H1 (cell line): ENCODE data around the gene ZBTB16. TPM values are rescaled to one million over a fixed set of nuclear protein-coding genes. Genes with fewer than 3 reads are reported as not detected.

Experiments used
- KDM1A ChIP-seq: fragments of 200-600, 300-600 bp; sonication (generic); IDR thresholded peaks from 2 replicates; pipeline ENCODE4 v1.7.1; 2016; ENCODE audit warnings: mild to moderate bottlenecking, low read length, borderline replicate concordance
- NRF1 ChIP-seq: IDR thresholded peaks from 2 replicates; pipeline ENCODE4 v1.6.1; 2011; ENCODE audit warnings: mild to moderate bottlenecking, low read depth, low read length, improper control_type of control experiment
- POLR2AphosphoS5 ChIP-seq: IDR thresholded peaks from 2 replicates; pipeline ENCODE4 v1.6.1; 2011; ENCODE audit warnings: low read depth, low read length
- POU5F1 ChIP-seq: IDR thresholded peaks from 2 replicates; pipeline ENCODE4 v1.6.1; 2011; ENCODE audit warnings: low read depth, mild to moderate bottlenecking, low read length, moderate library complexity
- SAP30 ChIP-seq: fragments of 300-600 bp; sonication (generic); IDR thresholded peaks from 2 replicates; pipeline ENCODE4 v1.7.1; 2012; ENCODE audit warnings: low read length, moderate library complexity, mild to moderate bottlenecking, inconsistent platforms; ENCODE audit not compliant: insufficient read depth, insufficient replicate concordance
- SP4 ChIP-seq: IDR thresholded peaks from 2 replicates; pipeline ENCODE4 v1.6.1; 2012; ENCODE audit warnings: low read length, inconsistent platforms
- SRF ChIP-seq: IDR thresholded peaks from 2 replicates; pipeline ENCODE4 v1.6.1; 2011; ENCODE audit warnings: mild to moderate bottlenecking, low read depth, low read length, moderate library complexity
- TAF7 ChIP-seq: optimal IDR thresholded peaks from 2 replicates; pipeline ENCODE3; 2011; ENCODE audit warnings: low read depth, mild to moderate bottlenecking, inconsistent platforms, low read length, moderate library complexity, borderline replicate concordance
- TCF12 ChIP-seq: IDR thresholded peaks from 2 replicates; pipeline ENCODE4 v1.6.1; 2011; ENCODE audit warnings: low read depth, mild to moderate bottlenecking, low read length
- YY1 ChIP-seq: IDR thresholded peaks from 2 replicates; pipeline ENCODE4 v1.6.1; 2011; ENCODE audit warnings: low read depth, mild to moderate bottlenecking, low read length
- ZNF274 ChIP-seq: IDR thresholded peaks from 2 replicates; pipeline ENCODE4 v1.7.0; 2012; ENCODE audit warnings: low read length, borderline replicate concordance; ENCODE audit errors: extremely low read depth
- polyA plus RNA-seq, 7 experiments: library from polyadenylated mRNA; depleted of rRNA in 3 of 7; stranded (reverse) in 5 of 7; unstranded in 2 of 7; fragments of >200 nt in 5 of 7; fragments of 200-250 nt in 2 of 7; gene quantifications; 1 replicate in 5 of 7; 2 replicates in 1 of 7; 4 replicates in 1 of 7; pipeline versions ENCODE4 v1.2.1 to v1.2.3, GENCODE V29; 2011 to 2013; ENCODE audit warnings: missing spikeins in 2 of 7, mixed read lengths in 2 of 7
- total RNA-seq: library from RNA; stranded (reverse); fragmentation: NEBNext Ultra II Directional; extraction: Animal tissue kit (Norgen Biotek cat#: 25700); gene quantifications from 2 replicates; pipeline ENCODE4 v1.2.1, GENCODE V29; 2021
- TF ChIP-seq, protein P1 (sequence below): fragments of 300-600 bp; sonication (generic); IDR thresholded peaks from 2 replicates; pipeline ENCODE4 v1.7.1; 2012; ENCODE audit warnings: low read length, moderate library complexity, mild to moderate bottlenecking, inconsistent platforms; ENCODE audit not compliant: insufficient replicate concordance

ZBTB16 gene
- total and polyA plus RNA-seq, 2 of the 8 experiments (the other 6 are each of a cell fraction or from before 2014, with no cell fraction given), result 0.12 to 0.61 TPM

DNA sequence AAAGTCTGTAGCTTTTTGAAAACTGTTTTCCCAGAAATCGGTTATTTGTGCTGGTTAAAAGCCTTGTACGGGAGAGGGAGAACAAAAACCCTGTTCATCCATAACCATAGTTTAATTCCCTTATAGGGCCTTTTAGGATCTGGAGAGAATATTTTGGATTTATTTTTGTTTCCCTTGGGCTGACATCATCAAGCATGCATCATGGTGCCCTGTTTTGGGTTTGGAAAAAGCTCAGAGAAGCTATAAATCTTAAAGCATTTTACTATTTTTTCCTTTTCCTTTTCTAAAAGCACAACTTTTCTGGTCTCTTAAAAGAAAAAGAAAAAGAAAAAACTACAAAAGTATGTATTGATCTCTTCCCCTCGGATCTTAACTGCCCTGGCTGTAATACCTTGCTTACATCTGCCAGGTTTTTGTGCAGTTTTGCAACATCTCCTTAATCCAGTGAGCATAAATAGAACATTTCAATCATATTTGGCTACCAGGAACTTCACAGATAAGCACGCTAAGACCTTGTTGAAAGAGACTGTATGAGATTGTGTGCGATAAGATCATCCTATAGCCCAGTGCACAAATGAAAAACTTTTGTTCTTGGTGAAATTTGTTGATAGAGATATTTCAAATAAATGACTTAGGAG is 88.0 kb downstream of the ZBTB16 start (continued):
- TF ChIP-seq, protein P1, sequence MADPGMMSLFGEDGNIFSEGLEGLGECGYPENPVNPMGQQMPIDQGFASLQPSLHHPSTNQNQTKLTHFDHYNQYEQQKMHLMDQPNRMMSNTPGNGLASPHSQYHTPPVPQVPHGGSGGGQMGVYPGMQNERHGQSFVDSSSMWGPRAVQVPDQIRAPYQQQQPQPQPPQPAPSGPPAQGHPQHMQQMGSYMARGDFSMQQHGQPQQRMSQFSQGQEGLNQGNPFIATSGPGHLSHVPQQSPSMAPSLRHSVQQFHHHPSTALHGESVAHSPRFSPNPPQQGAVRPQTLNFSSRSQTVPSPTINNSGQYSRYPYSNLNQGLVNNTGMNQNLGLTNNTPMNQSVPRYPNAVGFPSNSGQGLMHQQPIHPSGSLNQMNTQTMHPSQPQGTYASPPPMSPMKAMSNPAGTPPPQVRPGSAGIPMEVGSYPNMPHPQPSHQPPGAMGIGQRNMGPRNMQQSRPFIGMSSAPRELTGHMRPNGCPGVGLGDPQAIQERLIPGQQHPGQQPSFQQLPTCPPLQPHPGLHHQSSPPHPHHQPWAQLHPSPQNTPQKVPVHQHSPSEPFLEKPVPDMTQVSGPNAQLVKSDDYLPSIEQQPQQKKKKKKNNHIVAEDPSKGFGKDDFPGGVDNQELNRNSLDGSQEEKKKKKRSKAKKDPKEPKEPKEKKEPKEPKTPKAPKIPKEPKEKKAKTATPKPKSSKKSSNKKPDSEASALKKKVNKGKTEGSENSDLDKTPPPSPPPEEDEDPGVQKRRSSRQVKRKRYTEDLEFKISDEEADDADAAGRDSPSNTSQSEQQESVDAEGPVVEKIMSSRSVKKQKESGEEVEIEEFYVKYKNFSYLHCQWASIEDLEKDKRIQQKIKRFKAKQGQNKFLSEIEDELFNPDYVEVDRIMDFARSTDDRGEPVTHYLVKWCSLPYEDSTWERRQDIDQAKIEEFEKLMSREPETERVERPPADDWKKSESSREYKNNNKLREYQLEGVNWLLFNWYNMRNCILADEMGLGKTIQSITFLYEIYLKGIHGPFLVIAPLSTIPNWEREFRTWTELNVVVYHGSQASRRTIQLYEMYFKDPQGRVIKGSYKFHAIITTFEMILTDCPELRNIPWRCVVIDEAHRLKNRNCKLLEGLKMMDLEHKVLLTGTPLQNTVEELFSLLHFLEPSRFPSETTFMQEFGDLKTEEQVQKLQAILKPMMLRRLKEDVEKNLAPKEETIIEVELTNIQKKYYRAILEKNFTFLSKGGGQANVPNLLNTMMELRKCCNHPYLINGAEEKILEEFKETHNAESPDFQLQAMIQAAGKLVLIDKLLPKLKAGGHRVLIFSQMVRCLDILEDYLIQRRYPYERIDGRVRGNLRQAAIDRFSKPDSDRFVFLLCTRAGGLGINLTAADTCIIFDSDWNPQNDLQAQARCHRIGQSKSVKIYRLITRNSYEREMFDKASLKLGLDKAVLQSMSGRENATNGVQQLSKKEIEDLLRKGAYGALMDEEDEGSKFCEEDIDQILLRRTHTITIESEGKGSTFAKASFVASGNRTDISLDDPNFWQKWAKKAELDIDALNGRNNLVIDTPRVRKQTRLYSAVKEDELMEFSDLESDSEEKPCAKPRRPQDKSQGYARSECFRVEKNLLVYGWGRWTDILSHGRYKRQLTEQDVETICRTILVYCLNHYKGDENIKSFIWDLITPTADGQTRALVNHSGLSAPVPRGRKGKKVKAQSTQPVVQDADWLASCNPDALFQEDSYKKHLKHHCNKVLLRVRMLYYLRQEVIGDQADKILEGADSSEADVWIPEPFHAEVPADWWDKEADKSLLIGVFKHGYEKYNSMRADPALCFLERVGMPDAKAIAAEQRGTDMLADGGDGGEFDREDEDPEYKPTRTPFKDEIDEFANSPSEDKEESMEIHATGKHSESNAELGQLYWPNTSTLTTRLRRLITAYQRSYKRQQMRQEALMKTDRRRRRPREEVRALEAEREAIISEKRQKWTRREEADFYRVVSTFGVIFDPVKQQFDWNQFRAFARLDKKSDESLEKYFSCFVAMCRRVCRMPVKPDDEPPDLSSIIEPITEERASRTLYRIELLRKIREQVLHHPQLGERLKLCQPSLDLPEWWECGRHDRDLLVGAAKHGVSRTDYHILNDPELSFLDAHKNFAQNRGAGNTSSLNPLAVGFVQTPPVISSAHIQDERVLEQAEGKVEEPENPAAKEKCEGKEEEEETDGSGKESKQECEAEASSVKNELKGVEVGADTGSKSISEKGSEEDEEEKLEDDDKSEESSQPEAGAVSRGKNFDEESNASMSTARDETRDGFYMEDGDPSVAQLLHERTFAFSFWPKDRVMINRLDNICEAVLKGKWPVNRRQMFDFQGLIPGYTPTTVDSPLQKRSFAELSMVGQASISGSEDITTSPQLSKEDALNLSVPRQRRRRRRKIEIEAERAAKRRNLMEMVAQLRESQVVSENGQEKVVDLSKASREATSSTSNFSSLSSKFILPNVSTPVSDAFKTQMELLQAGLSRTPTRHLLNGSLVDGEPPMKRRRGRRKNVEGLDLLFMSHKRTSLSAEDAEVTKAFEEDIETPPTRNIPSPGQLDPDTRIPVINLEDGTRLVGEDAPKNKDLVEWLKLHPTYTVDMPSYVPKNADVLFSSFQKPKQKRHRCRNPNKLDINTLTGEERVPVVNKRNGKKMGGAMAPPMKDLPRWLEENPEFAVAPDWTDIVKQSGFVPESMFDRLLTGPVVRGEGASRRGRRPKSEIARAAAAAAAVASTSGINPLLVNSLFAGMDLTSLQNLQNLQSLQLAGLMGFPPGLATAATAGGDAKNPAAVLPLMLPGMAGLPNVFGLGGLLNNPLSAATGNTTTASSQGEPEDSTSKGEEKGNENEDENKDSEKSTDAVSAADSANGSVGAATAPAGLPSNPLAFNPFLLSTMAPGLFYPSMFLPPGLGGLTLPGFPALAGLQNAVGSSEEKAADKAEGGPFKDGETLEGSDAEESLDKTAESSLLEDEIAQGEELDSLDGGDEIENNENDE, result no peak
- TF ChIP-seq KDM1A (no peak), TAF7 (no peak), YY1 (no peak), POLR2AphosphoS5 (no peak), SRF (no peak), SAP30 (no peak), POU5F1 (no peak), TCF12 (no peak), NRF1 (no peak), SP4 (no peak), ZNF274 (no peak)
